CD14-positive monocyte (primary cell): Measurements from ENCODE around the gene LONRF2. TPM values are rescaled to one million over a fixed set of nuclear protein-coding genes. Genes with fewer than 3 reads are reported as not detected.
"Not testable (repeated sequence)": the region's sequence is repeated elsewhere in the genome, so short reads cannot be mapped to it uniquely, and the experiment has no call there.

Experiments
- DNase-seq, 3 donors: peaks; one replicate each; pipeline ENCODE4 v3.0.0-alpha.2; 2011 to 2022
- H2AFZ ChIP-seq: 2 replicates; pipeline ENCODE4 v1.6.0; 2012; ENCODE audit warnings: mild to moderate bottlenecking, low read depth, low read length, inconsistent platforms; ENCODE audit not compliant: insufficient read depth, poor library complexity, severe bottlenecking
- H3K27ac ChIP-seq, 2 donors: 1 replicate in 1 of 2; 2 replicates in 1 of 2; pipeline ENCODE4 v1.5.1; 2012 to 2013; ENCODE audit warnings: low read length in 2 of 2, control low read depth in 1 of 2, inconsistent platforms in 1 of 2, low read depth in 1 of 2, mild to moderate bottlenecking in 1 of 2
- H3K27me3 ChIP-seq, 2 donors: one replicate each; pipeline versions ENCODE4 v1.6.0 to v1.6.1; 2011 to 2013; ENCODE audit warnings: low read length in 2 of 2; ENCODE audit not compliant: control insufficient read depth in 2 of 2, insufficient read depth in 2 of 2
- H3K36me3 ChIP-seq, 2 donors: replicated peaks in 1 of 2; 1 replicate in 1 of 2; 2 replicates in 1 of 2; pipeline versions ENCODE4 v1.5.1 to v1.6.1; 2012 to 2013; ENCODE audit warnings: low read length in 2 of 2, control low read depth in 1 of 2, inconsistent platforms in 1 of 2, mild to moderate bottlenecking in 1 of 2; ENCODE audit not compliant: insufficient read depth in 2 of 2, control insufficient read depth in 1 of 2
- H3K4me1 ChIP-seq, 2 donors: 1 replicate in 1 of 2; 2 replicates in 1 of 2; pipeline versions ENCODE4 v1.5.1 to v1.6.1; 2012 to 2013; ENCODE audit warnings: low read length in 2 of 2, control low read depth in 1 of 2, inconsistent platforms in 1 of 2, mild to moderate bottlenecking in 1 of 2, moderate library complexity in 1 of 2; ENCODE audit not compliant: insufficient read depth in 2 of 2, control insufficient read depth in 1 of 2
- H3K4me2 ChIP-seq: replicated peaks from 2 replicates; pipeline ENCODE3; 2012; ENCODE audit warnings: low read length, moderate library complexity, mild to moderate bottlenecking; ENCODE audit not compliant: poor library complexity, severe bottlenecking; ENCODE audit errors: extremely low read depth
- H3K4me3 ChIP-seq, 3 experiments: fragments of 200-600 bp in 1 of 3; sonication (generic) in 1 of 3; replicated peaks in 1 of 3; 1 replicate in 2 of 3; 2 replicates in 1 of 3; pipeline ENCODE4 v1.5.1; 2011 to 2013; ENCODE audit warnings: low read length in 3 of 3, mild to moderate bottlenecking in 3 of 3, control low read depth in 2 of 3, low read depth in 2 of 3, inconsistent platforms in 1 of 3, moderate library complexity in 1 of 3
- H3K79me2 ChIP-seq: 2 replicates; pipeline ENCODE4 v1.6.0; 2012; ENCODE audit warnings: mild to moderate bottlenecking, control low read depth, inconsistent platforms, low read length, moderate library complexity; ENCODE audit not compliant: insufficient read depth
- H3K9ac ChIP-seq: 2 replicates; pipeline ENCODE4 v1.6.0; 2017; ENCODE audit warnings: low read length, mild to moderate bottlenecking; ENCODE audit not compliant: insufficient read depth, poor library complexity, severe bottlenecking
- H3K9me3 ChIP-seq, 2 donors: replicated peaks in 1 of 2; 1 replicate in 1 of 2; 2 replicates in 1 of 2; pipeline versions ENCODE4 v1.5.1 to v1.6.1; 2012 to 2013; ENCODE audit warnings: low read length in 2 of 2, control low read depth in 1 of 2; ENCODE audit not compliant: control insufficient read depth in 1 of 2, insufficient read depth in 1 of 2
- H4K20me1 ChIP-seq: 2 replicates; pipeline ENCODE4 v1.6.0; 2012; ENCODE audit warnings: mild to moderate bottlenecking, low read length, control low read depth, moderate library complexity; ENCODE audit not compliant: insufficient read depth
- H3K27ac Mint-ChIP-seq, 7 donors: one replicate each; pipeline ENCODE4 v1.8.0; 2020; ENCODE audit warnings: mild to moderate bottlenecking in 7 of 7, mixed read lengths in 7 of 7, moderate library complexity in 6 of 7, inconsistent platforms in 2 of 7
- H3K27me3 Mint-ChIP-seq, 3 donors: one replicate each; pipeline ENCODE4 v1.8.0; 2021 to 2022; ENCODE audit warnings: low read depth in 3 of 3, mild to moderate bottlenecking in 3 of 3, mixed read lengths in 3 of 3, moderate library complexity in 3 of 3, inconsistent platforms in 1 of 3
- H3K36me3 Mint-ChIP-seq, 2 donors: one replicate each; pipeline ENCODE4 v1.8.0; 2020; ENCODE audit warnings: mixed read lengths in 2 of 2, inconsistent platforms in 1 of 2, mild to moderate bottlenecking in 1 of 2
- H3K4me1 Mint-ChIP-seq: one replicate; pipeline ENCODE4 v1.8.0; 2020; ENCODE audit warnings: mild to moderate bottlenecking, mixed read lengths
- H3K4me3 Mint-ChIP-seq, 2 donors: one replicate each; pipeline ENCODE4 v1.8.0; 2020; ENCODE audit warnings: mild to moderate bottlenecking in 2 of 2, mixed read lengths in 2 of 2, moderate library complexity in 1 of 2
- H3K9me3 Mint-ChIP-seq, 7 donors: one replicate each; pipeline ENCODE4 v1.8.0; 2020 to 2022; ENCODE audit warnings: mixed read lengths in 7 of 7, mild to moderate bottlenecking in 6 of 7, moderate library complexity in 6 of 7, inconsistent platforms in 2 of 7
- WGBS: methylation state at CpG from one replicate; pipeline ENCODE4 v1.1.5; 2013; ENCODE audit warnings: missing lambda C conversion rate; ENCODE audit not compliant: insufficient coverage; 5-methylcytosine and 5-hydroxymethylcytosine counted together
- intact Hi-C, 2 donors: fragments of 100-400 bp; cut with micrococcal nuclease; formaldehyde crosslinking; loops; one replicate each; pipeline versions ENCODE4 v1.15.0 to v1.15.1; 2023
- polyA plus RNA-seq, 3 donors: library from polyadenylated mRNA; depleted of rRNA in 1 of 3; unstranded in 2 of 3; stranded (reverse) in 1 of 3; fragments of 300-500 nt in 2 of 3; fragments of >200 nt in 1 of 3; fragmentation: Illumina TruSeq in 2 of 3; gene quantifications; 1 replicate in 2 of 3; 2 replicates in 1 of 3; pipeline ENCODE4 v1.2.3, GENCODE V29; 2012 to 2021
- TF ChIP-seq, protein P1 (sequence below): fragments of 200-600 bp; IDR thresholded peaks from one replicate; pipeline ENCODE4 v1.8.0; 2022; ENCODE audit warnings: antibody characterized with exemption, mild to moderate bottlenecking

Gene LONRF2
- polyA plus RNA-seq, 3 donors, result not detected

DNA sequence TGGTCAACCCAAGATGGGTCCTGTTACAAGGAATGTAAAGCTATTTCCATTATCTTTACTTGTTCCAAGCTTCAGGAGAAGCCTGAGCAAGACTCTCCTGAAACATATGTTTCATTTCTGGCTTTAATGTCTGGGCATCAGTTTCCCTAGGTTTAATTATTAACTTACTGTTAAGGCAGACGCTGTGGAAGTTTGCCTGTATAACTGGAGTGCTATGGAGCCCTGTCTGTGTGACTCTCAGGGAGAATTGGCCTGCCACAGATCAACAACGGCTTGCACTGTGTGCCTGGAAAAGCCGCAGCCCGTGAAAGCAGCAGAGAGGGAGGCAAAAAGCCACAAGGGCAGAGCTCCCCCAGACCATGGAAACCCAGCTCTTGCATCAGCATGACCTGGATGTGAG lies 22.1 kb upstream of the LONRF2 start:
- 97% methylated on average over 4 of the region's 4 CpGs for WGBS
- Mint-ChIP-seq H3K4me3 (no peak overlapping the region), H3K27me3 (peaks cover 6 to 24% (median 8%) of the 10 kb centered on the region in 3 donors), H3K9me3 (peaks cover 10 to 30% (median 19%) of the 10 kb centered on the region in 7 donors), H3K4me1 (no peaks in the 10 kb centered on the region), H3K27ac (no peak overlapping the region), H3K36me3 (no peaks in the 10 kb centered on the region)
- Histone ChIP-seq H4K20me1 (no peaks in the 10 kb centered on the region), H3K9me3 (peaks cover 0 to 11% of the 10 kb centered on the region in 2 donors), H3K4me1 (no peaks in the 10 kb centered on the region), H3K27ac (no peak overlapping the region), H3K79me2 (no peaks in the 10 kb centered on the region), H3K27me3 (peaks cover 0 to 2% of the 10 kb centered on the region in 2 donors), H2AFZ (no peak overlapping the region), H3K9ac (no peak overlapping the region), H3K36me3 (no peaks in the 10 kb centered on the region), H3K4me3 (no peak overlapping the region), H3K4me2 (no peak overlapping the region)
- intact Hi-C loops, result no loop called here
- TF ChIP-seq, protein P1, sequence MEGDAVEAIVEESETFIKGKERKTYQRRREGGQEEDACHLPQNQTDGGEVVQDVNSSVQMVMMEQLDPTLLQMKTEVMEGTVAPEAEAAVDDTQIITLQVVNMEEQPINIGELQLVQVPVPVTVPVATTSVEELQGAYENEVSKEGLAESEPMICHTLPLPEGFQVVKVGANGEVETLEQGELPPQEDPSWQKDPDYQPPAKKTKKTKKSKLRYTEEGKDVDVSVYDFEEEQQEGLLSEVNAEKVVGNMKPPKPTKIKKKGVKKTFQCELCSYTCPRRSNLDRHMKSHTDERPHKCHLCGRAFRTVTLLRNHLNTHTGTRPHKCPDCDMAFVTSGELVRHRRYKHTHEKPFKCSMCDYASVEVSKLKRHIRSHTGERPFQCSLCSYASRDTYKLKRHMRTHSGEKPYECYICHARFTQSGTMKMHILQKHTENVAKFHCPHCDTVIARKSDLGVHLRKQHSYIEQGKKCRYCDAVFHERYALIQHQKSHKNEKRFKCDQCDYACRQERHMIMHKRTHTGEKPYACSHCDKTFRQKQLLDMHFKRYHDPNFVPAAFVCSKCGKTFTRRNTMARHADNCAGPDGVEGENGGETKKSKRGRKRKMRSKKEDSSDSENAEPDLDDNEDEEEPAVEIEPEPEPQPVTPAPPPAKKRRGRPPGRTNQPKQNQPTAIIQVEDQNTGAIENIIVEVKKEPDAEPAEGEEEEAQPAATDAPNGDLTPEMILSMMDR, result no peak
- DNase-seq, result no peak

DNA sequence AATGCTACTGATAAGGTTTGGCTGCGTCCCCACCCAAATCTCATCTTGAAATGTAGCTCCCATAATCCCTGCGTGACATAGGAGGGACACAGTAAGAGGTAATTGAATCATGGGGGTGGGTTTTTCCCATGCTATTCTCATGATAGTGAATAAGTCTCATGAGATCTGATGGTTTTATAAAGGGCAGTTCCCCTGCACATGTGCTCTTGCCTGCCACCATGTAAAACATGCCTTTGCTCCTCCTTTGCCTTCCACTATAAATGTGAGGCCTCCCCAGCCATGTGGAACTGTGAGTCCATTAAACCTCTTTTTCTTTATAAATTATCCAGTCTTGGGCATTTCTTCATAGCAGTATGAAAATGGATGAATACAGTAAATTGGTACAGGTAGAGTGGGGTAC lies 20.2 kb upstream of the LONRF2 start:
- H3K4me2 ChIP-seq, H3K36me3 Mint-ChIP-seq, H3K4me3 Mint-ChIP-seq, H3K27me3 ChIP-seq, intact Hi-C loops, H3K4me1 Mint-ChIP-seq, H3K36me3 ChIP-seq, H3K9ac ChIP-seq, H3K4me1 ChIP-seq, H3K4me3 ChIP-seq, H3K79me2 ChIP-seq, DNase-seq, H4K20me1 ChIP-seq, H3K9me3 ChIP-seq, H3K27ac Mint-ChIP-seq, H2AFZ ChIP-seq, H3K27ac ChIP-seq: not testable (repeated sequence)
- peaks cover 2 to 18% (median 9%) of the 10 kb centered on the region in 3 donors for H3K27me3 Mint-ChIP-seq
- 100% methylated on average over 2 of the region's 2 CpGs for WGBS
- peaks cover 8 to 19% (median 17%) of the 10 kb centered on the region in 7 donors for H3K9me3 Mint-ChIP-seq
